Measurements from ENCODE around the gene TMEM151A.
"Not testable (repeated sequence)": the region's sequence is repeated elsewhere in the genome, so short reads cannot be mapped to it uniquely, and the experiment has no call there.

Gene TMEM151A

DNA sequence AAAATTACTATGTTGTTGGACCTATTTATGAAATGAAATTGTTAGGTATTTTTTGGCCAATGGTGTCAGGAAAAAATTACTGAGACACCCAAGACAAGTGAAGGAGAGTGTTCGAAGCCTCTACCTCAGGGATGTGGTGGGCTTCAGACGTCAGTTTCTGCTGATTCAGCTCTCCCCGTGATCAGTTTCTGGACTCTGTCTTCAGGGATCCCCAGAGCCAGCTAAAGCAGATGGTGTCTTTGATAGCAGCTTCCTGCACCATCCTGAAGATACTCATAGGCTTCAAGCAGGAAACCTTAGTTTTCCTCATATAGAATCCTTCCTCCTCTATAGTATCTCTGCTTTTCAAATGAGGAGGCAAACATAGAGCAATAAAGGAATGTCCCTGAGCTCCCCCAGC lies 17.8 kb downstream of the TMEM151A start:
- no peak for DNase-seq (ENCODE audit: low read depth in 3 of 3)

DNA sequence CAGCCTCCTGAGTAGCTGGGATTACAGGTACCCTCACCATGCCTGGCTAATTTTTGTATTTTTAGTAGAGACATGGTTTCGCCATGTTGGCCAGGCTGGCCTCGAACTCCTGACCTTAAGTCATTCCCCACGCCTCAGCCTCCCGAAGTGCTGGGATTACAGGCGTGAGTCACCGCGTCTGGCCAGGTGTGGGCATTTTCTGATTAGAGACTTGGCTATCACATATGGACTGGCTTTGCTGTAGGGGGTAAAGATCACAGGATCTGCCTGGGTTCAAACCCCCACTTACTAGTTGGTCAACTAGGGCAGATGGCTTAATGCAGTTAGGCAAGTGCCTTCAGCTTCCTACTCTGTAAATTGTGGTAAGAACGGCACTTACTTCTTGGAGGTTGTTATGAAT lies 18.6 kb downstream of the TMEM151A start:
- no peak for DNase-seq (ENCODE audit: low read depth in 3 of 3)

DNA sequence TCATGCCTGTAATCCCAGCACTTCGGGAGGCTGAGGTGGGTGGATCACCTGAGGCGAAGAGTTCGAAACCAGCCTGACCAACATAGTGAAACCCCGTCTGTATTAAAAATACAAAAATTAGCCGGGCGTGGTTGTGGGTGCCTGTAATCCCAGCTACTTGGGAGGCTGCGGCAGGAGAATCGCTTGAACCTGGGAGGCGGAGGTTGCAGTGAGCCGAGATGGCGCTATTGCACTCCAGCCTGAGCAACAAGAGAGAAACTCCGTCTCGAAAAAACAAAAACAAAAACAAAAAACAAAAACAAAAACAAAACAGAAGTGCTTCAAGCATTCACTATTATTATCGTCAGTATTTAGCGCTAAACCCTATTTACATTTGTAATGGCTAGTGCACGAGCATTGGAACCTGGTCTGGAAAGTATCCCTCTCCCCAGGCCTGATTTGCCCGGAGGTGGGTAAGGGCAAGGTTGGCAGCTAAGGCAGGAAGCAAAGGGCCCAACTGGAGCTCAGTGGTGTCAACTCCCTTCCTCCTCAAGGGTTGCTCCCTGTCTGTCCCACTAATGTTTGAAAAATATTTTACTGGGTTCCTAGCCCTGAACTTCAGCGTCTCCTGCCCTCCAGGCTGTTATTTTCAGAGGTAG lies 19.2 kb downstream of the TMEM151A start:
- not testable (repeated sequence) for DNase-seq (ENCODE audit: low read depth in 3 of 3)

DNA sequence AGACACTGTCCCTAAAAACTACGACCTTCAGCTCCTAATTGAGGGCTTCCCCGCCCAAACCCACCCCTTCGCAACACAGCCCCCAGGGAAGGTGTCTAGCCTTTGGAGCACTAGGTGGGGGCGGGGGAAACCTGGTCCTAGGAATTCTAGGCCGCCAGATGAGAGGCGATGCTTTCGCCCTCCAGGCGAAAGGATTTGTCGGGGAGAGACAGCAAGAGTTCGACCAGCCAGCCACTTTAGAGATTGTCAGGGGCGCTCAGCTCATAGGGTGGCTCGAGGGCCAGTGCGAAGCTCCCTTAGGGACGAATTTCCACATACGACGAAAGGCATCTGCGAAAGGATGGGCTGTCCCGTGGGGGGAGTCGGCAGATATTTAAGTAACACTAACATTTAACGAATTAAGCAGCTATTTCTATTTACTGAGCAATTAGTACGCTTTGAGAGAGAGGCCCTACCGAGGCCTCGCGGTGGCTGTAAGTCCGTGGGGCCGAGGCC lies 19.8 kb downstream of the TMEM151A start:
- DNase-seq (ENCODE audit: low read depth in 3 of 3), result no peak

DNA sequence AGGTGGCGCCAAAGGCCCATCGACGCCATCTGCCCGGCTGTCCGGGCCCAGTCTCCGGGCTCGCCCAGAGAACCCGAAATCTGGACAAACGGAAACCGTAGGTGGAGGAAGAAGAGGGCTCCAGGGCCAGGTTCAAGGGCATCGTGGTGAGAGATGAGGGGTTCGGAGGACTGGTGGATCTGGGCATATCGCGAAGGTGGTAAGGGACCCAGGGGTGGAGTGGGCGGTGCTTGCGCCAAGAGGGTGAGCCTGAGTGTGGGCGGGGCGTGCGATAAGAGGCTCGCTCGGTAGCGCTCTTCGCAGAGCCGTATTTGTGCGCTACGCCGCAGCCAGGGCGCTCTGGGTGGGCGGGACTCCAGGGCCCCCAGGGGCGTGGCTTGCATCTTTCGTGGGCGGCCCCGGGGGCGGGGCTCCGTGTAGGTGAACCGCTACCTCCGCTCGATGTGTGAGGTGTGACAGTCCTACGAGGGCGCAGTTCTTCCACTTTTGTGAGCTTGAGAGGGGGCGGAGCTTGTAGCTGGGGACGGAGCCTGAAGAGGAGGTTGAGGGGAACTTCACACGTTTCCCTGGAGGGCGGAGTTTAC lies 20.4 kb downstream of the TMEM151A start:
- peak; percentile 80 to 94 (median 94) for DNase-seq (ENCODE audit: low read depth in 3 of 3)

DNA sequence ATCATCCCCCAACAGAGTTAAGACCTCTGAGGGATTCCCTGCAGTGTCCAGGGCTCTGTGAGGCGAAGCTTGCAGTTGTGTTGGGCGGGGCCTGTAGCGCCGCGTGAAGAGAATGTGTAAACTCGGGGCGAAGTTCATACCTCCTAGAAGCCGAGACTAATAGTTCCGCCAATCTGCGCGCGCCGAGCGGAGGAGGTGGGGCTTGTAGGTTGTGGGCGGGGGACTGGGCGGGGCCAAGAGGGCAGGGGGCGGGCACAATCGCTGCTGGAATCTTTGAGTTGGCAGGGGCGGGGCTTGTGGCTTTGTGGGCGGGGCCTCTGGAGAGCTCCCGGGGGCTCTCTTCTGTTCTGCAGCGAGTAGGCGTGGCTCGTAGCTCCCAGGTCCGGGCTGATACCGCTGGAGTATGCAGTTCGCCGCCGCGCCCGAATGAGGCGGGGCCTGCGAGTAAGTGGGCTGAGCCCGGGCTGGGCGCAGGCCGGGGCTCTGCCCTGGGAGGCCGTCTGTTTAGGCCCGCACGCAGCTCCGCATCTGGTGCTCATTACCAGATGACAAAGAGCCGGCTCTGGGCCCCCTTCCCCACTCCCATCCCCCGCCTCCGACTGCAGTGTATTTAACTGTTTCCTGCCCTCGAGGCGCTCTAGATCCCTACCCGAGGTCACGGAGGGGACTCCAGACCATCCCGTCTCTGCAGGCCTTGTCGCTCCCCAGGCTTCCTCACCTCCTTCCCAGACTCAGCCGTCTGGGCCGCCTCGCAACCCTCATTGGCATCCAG lies 21.0 kb downstream of the TMEM151A start:
- DNase-seq (ENCODE audit: low read depth in 3 of 3), result peak; percentile 91 to 93 (median 91)

DNA sequence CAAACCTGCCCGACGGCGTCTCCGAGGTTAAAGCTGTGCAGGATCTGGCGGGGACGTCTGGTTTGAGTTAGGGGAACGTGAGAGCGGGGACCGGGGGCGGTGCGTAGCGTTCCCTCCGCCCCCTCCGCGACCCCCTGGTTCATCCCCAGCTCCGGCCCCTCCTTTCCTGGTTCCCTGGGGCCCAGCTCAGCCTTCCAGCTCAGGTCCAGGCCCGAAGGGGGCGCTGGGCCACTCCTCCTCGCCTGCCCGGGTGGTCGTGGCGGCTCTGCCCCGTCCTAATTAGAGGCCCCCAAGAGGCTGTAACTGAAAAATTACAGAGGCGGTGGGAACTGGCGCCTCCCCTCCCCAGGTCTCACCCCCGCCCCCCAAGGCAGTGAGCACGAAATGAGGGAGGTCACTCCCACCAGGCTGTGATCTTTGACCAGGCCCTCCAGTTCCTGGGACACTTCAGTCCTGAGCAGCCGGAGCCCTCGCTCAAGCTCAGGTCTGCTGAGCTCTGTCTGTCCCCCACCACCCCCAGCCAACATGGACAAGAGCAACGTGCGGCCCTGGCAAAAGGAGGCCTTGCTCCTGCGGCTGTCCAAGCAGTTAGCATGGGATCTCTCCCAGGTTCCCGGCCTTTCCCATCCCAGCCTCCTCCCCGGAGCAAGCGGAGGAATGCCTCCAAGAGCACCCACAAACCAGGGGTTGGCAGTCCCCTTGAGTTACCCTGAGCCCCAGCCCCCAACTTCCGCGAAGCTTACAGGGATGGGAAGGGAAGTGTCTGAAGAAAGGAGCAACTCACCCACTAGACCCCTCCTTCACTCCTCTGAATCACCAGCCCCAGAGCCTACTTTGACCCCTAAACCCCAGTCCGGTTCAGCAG lies 21.9 kb downstream of the TMEM151A start:
- DNase-seq (ENCODE audit: low read depth in 3 of 3), result no peak

DNA sequence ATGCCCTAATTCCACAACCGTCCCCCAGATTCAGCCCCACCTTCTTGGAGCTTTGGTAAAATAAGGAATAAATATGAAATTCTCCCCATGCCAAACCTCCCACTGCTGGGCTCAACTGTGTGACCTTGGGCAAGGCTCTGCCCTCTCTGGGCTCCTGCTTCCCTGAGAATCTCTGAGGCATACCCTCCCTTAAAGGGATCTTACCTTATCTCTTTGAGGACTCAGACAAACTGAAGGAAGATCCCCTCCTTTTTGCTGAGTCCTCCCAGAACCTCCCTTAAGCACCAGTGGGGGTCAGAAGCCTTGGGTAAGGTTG lies 22.4 kb downstream of the TMEM151A start:
- DNase-seq (ENCODE audit: low read depth in 3 of 3), result no peak

DNA sequence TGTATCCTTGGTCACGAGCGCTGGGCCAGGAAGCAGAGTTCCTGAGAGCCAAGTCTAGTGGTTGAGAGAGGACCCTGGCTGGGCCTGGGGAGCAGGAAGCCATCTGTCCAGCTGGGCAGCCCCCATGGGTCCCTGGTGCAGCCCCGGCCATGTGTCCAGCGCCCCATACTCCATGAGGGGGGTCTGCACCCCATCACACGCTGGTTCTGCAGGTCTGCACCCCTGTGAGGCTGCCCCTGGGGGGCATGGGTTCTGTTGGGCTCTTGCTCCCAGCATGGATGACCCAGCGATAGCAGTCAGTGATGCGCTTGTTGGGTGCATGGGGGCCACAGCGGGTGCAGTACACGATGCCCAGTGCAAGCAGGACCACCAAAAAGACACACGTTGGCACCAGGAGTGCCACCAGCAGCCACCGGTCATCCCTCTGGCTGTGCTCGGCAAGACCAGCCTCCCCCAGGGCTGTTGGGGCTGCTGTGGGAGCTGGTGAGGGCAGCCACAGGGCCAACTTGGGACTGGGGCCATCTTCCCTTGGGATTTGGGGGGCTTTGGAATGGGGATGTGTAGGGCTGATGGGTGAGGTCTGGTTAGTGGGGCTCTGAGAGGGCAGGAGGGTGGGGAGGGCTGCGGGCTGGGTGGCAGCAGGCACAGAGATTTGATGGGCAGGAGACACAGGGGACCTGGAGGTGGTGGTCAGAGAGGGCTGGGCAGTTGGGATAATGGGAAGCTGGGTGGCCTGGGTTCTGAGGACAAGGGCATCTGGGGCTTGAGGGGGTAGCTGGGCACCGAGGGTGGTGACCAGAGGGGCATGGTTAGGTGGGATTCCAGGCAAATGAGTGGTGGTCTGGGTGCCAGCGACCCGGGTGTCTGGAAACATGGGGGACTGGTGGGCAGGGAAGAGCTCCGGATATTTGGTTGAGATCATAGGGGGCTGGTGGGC lies 23.1 kb downstream of the TMEM151A start:
- no peak for DNase-seq (ENCODE audit: low read depth in 3 of 3)

DNA sequence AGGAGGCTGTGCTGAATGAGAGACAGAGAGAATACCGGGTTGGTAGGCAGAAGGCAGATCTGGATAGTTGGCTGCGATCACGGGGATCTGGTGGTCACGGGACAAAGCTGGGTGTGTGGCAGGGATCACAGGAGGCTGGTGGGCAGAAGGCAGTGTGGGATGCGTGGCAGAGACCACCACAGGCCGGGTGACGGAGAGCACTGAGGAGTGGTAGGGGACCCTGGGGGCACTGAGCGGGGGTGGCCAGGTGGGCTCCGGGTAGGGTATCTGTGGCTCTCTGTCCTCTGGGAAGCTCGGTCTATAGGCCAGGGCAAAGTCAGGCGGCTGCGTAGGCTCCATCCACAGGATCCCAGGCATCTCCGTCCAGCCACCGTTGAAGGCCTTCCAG lies 23.8 kb downstream of the TMEM151A start:
- DNase-seq (ENCODE audit: low read depth in 3 of 3), result no peak

DNA sequence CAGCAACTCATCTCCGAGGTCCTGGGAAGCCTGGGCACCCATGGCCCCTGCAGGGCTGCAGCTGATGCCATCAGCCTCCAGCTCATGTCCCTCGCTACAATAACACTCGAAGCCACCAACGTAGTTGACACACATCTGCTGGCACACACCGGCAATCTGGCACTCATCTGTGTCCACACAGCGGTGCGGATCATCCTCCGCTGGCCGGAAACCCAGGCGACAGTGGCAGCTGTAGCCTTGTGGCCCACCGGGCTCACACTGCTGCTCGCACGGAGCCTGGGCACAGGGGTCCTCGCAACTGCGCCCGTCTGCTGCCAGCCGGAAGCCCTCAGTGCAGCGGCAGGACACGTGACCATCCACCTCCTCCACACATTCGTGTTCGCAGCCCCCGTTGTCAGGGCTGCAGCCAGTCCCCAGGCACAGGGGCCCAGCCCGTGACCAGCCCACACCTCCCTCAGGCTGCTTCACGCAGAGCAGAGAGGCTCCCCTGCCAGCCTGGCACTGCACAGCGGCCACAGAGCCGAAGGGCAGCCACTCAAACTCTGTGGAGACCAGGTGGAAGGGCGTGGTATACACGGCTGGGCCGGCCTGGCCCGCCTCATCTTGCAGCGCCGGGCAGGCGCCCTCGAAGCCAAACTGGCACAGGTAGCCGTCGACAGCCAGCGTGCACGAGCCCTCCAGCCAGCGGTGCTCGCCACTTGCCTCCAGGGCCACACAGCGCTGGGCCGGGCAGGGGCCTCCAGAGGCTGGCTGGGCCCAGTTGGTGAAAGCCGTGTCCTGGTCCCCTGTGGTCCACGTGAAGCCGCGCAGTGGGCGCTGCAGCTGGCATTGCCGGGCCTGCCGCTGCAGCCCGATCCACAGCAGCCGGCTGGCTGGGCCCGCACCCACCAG lies 24.5 kb downstream of the TMEM151A start:
- no peak for DNase-seq (ENCODE audit: low read depth in 3 of 3)

DNA sequence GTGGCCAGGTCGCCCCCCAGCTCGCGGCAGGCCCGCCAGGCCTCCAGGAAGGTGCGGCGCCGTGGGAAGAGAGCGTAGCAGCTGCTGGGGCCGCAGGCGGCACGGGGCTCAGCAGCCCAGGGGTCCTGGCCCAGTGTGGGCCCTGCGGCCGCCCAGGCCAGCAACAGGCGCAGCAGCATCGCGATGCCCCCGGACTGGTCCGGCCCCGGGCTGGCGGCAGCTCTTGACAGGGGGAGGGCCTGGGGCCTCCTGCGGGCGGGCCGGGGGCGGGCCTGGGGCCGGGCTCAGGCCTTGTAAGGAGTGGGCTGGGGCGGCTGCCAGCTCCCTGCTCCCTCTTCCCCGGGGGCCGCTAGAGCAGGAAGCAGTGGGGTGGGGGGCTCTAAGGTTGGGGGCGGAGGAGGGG lies 25.2 kb downstream of the TMEM151A start, which contains the start of gene CD248:
Gene CD248 (minus strand): TSS at position 196 of the 403 bp plus-strand sequence. CDS start 17 bp downstream, at position 179.
- DNase-seq (ENCODE audit: low read depth in 3 of 3), result no peak

DNA sequence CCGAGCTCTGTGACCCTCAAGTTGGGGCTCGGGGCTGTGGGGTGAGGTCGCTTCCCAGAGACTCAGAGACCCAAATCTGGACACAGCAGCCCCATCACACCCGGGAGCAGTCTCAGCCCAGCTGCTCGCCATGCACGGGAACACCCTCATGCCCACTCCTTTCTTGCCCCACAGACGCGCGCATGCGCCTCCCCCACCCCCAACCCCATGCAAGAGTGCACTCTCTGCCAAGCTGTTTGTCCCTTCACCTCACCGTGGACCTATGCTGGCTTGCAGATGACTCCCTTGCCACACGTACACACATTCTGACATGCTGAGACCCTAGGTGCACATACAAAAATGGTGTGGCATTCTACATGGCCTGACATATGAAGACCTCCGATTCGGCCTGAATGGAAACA lies 25.6 kb downstream of the TMEM151A start:
- peak in 1 of 3 experiments; percentile 33 for DNase-seq (ENCODE audit: low read depth in 3 of 3)

DNA sequence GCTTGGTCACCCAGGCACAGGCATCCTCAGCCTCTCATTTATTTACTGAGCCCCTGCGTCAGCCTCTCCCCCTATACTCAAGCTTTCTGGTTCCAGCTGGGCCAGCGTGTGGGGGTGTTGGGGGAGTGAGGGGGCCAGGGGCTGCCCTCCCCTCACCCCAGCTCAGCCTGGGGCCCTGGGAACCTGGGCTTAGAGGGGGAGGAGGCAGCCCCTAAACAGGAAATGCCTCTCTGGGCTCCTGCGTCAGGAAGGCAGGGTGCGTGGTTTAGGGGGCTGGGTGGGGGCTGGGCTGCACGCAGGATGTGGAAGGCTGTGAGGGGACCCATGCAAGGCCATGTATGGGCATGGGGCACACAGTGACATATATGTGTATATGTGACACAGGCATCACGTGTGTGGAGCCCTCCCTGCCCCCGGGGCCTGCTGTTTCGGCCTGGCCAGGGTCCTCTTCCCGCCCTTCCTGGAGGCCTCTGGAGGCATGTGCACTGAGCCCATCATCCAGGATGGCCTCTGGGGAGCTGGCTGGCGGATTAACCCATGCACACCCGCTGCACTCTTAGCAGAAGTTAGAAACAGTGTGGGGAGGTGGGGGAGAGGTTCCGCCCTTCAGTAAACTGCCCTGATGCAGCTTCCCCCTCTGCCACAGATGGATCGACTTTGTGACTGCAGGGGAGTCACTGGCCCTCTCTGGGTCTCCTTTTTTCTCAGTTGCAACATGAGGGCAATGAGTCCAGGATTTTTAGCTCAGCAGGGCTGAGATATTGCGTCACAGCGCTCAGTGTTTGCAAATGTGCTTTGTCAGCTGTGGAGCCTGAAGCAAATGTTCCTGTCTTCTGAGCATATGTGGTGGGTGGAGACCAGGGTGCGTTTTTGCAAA lies 26.3 kb downstream of the TMEM151A start:
- no peak for DNase-seq (ENCODE audit: low read depth in 3 of 3)

DNA sequence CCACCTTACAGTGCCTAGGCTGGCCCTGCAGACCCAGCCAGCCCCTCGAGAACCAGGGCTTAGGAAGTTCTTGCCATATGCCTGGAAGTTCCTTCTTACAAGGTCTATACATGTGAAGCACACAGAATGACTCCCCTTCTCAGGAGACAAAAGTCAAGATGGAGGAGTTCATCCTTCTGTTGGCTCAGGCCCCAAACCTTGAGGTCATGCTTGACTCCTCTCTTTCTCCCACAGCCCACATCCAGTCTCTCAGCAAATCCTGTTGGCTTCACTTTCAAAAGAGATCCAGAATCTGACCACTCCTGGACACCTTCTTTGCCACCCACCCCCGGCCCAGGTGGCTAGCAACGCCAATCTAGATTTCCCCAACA lies 26.9 kb downstream of the TMEM151A start:
- no peak for DNase-seq (ENCODE audit: low read depth in 3 of 3)

DNA sequence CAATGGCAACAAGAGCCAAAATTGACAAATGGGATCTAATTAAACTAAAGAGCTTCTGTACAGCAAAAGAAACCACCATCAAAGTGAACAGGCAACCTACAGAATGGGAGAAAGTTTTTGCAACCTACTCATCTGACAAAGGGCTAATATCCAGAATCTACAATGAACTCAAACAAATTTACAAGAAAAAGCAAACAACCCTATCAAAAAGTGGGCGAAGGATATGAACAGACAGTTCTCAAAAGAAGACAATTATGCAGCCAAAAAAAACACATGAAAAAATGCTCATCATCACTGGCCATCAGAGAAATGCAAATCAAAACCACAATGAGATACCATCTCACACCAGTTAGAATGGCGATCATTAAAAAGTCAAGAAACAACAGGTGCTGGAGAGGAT lies 28.6 kb downstream of the TMEM151A start:
- not testable (repeated sequence) for DNase-seq (ENCODE audit: low read depth in 3 of 3)

DNA sequence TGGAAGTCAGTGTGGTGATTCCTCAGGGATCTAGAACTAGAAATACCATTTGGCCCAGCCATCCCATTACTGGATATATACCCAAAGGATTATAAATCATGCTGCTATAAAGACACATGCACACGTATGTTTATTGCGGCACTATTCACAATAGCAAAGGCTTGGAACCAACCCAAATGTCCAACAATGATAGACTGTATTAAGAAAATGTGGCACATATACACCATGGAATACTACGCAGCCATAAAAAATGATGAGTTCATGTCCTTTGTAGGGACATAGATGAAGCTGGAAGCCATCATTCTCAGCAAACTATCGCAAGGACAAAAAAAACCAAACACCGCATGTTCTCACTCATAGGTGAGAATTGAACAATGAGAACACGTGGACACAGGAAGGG lies 29.1 kb downstream of the TMEM151A start:
- not testable (repeated sequence) for DNase-seq (ENCODE audit: low read depth in 3 of 3)

DNA sequence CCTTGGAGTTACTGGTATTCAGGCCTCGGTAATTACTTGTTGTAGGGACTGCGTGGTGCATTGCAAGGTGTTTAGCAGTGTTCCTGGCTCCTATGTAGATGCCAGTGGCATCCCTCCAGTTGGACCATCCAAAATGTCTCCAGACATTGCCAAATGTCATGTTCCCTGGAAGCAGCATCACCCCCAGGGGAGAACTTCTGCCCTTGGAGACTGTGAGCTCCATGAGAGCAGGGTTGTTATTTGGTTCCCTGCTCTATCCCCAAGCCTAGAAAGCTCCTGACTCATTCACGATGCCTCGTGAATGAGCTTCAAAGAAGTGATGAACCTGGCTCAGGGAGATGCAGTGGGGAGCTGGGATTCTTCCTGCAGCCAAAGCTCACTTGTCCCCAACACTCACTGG lies 29.9 kb downstream of the TMEM151A start:
- DNase-seq (ENCODE audit: low read depth in 3 of 3), result no peak

Data from stimulated activated CD4-positive, alpha-beta T cell treated with anti-CD3 and anti-CD28 coated beads, TNF-alpha, amount 100 ng/mL, for 24 hours (primary cell).